ENCODE results near the gene SEZ6L.

GRCh38 chr22:26393929-26394328 is 224.7 kb downstream of the SEZ6L start:
- TF ChIP-seq CTCF (conservative IDR thresholded peaks at IDR 0.05; ENCODE audit: low read length) (peak; percentile 49), EZH2phosphoT487 (IDR thresholded peaks at IDR 0.05; ENCODE audit: borderline replicate concordance) (no peak)

All from Loucy (cell line).